HepG2 (cell line): ENCODE results near the gene RASGRF1. TPM values are rescaled to one million over a fixed set of nuclear protein-coding genes. Genes with fewer than 3 reads are reported as not detected.

Source experiments
- ARID4A ChIP-seq: sonication (generic); formaldehyde crosslinking; IDR thresholded peaks from 2 replicates; pipeline ENCODE4 v1.5.0; 2020; ENCODE audit warnings: mild to moderate bottlenecking, missing genetic modification reagents, borderline replicate concordance
- ATF5 ChIP-seq: sonication (generic); formaldehyde crosslinking; IDR thresholded peaks from 2 replicates; pipeline ENCODE4 v1.4.0; 2020; ENCODE audit warnings: mild to moderate bottlenecking, low read depth, missing genetic modification reagents
- ATF6 ChIP-seq: sonication (generic); formaldehyde crosslinking; conservative IDR thresholded peaks from 2 replicates; pipeline ENCODE4 v1.4.0; 2020; ENCODE audit warnings: missing genetic modification reagents
- CENPT ChIP-seq: sonication (generic); formaldehyde crosslinking; IDR thresholded peaks from 2 replicates; pipeline ENCODE4 v1.8.0; 2022; ENCODE audit warnings: low read depth, mild to moderate bottlenecking, moderate library complexity, missing genetic modification reagents
- FIP1L1 ChIP-seq: fragments of 200-400 bp; formaldehyde crosslinking; IDR thresholded peaks from 2 replicates; pipeline ENCODE4 v1.6.1; 2018; ENCODE audit warnings: low read depth, mild to moderate bottlenecking, low read length, moderate library complexity, borderline replicate concordance; ENCODE audit not compliant: insufficient read depth
- FOXP1 ChIP-seq, 2 experiments: fragments of 450-650 bp in 1 of 2; IDR thresholded peaks; 2 replicates each; pipeline ENCODE4 v1.6.1; 2017 to 2018; ENCODE audit warnings: antibody characterized with exemption in 1 of 2
- KLF11 ChIP-seq: IDR thresholded peaks from 2 replicates; pipeline ENCODE4 v1.6.1; 2016; ENCODE audit warnings: missing compliant biosample characterization
- KLF12 ChIP-seq: sonication (generic); formaldehyde crosslinking; IDR thresholded peaks from 2 replicates; pipeline ENCODE4 v1.4.0; 2020; ENCODE audit warnings: missing genetic modification reagents, borderline replicate concordance
- RAD21 ChIP-seq: fragments of 450-650 bp; formaldehyde crosslinking; IDR thresholded peaks from 2 replicates; pipeline ENCODE4 v1.5.0; 2020; ENCODE audit warnings: mild to moderate bottlenecking
- SMARCE1 ChIP-seq: fragments of 450-650 bp; IDR thresholded peaks from 2 replicates; pipeline ENCODE4 v1.6.1; 2017; ENCODE audit warnings: borderline replicate concordance
- ZFP36L2 ChIP-seq: sonication (generic); formaldehyde crosslinking; IDR thresholded peaks from 2 replicates; pipeline ENCODE4 v1.4.0; 2020; ENCODE audit warnings: missing genetic modification reagents
- ZHX1 ChIP-seq: sonication (generic); formaldehyde crosslinking; IDR thresholded peaks from 2 replicates; pipeline ENCODE4 v1.8.1; 2022; ENCODE audit warnings: low read depth, mild to moderate bottlenecking, missing genetic modification reagents
- ZNF225 ChIP-seq: sonication (generic); formaldehyde crosslinking; IDR thresholded peaks from 2 replicates; pipeline ENCODE4 v1.4.0; 2020; ENCODE audit warnings: mild to moderate bottlenecking, missing genetic modification reagents
- ZNF264 ChIP-seq: sonication (generic); formaldehyde crosslinking; IDR thresholded peaks from 2 replicates; pipeline ENCODE4 v1.4.0; 2020; ENCODE audit warnings: missing genetic modification reagents
- ZNF383 ChIP-seq: sonication (generic); formaldehyde crosslinking; IDR thresholded peaks from 2 replicates; pipeline ENCODE4 v1.4.0; 2020; ENCODE audit warnings: missing genetic modification reagents, mild to moderate bottlenecking, borderline replicate concordance
- ZNF496 ChIP-seq: sonication (generic); formaldehyde crosslinking; IDR thresholded peaks from 2 replicates; pipeline ENCODE4 v1.8.1; 2023; ENCODE audit warnings: mild to moderate bottlenecking, moderate library complexity, missing genetic modification reagents; ENCODE audit not compliant: insufficient replicate concordance
- ZSCAN20 ChIP-seq: sonication (generic); formaldehyde crosslinking; IDR thresholded peaks from 2 replicates; pipeline ENCODE4 v1.4.0; 2020; ENCODE audit warnings: missing genetic modification reagents, mild to moderate bottlenecking, borderline replicate concordance
- polyA plus RNA-seq, 8 experiments: library from polyadenylated mRNA; depleted of rRNA in 3 of 8; stranded (reverse) in 7 of 8; unstranded in 1 of 8; fragments of >200 nt; fragmentation: Illumina TruSeq in 4 of 8; extraction: Trizol in 4 of 8; gene quantifications; 2 replicates each; pipeline versions ENCODE4 v1.2.1 to v1.2.3, GENCODE V29; 2011 to 2016; ENCODE audit warnings: low read depth in 4 of 8, missing spikeins in 1 of 8, mixed read lengths in 1 of 8; ENCODE audit not compliant: insufficient read depth in 1 of 8
- total RNA-seq, 5 experiments: library from RNA; depleted of rRNA; stranded (reverse); fragments of >200 nt; fragmentation: Illumina TruSeq; extraction: Trizol; gene quantifications; 2 replicates each; pipeline ENCODE4 v1.2.3, GENCODE V29; 2016; ENCODE audit warnings: low read depth in 1 of 5
- TF ChIP-seq, protein P1 (sequence below): fragments of 450-650 bp; IDR thresholded peaks from 2 replicates; pipeline ENCODE4 v1.6.1; 2017

The RASGRF1 gene
- total and polyA plus RNA-seq, 2 of the 13 experiments (the other 11 are each of a cell fraction or from before 2014, with no cell fraction given) = 0.55 to 3.0 TPM

DNA sequence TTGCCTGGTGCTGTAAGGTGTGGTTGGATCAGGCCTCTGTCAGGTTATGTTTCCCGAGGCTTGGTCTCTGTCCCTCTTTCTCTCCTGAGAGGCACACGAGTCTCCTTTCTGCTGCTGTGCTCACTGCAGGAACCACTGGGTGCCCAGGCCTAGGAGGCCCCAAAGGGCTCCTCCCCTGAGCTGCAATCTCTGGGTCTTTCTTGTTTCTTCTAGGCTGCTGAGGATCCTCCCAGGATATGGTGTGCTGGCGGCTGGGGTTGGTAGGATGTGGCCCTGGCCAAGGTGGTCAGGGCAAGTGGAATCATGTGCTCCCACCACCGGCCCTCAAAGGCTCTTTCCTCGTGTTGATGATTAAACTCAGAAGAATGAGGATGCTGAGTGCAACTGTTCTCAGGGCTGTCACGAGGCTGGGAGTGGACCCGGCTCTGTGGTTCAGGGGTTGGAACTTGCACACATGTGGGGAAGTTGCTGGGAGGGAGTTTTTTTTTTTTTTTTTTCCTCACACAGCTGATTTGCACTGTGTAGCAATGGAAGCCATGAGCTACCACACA, 102.1 kb downstream of the RASGRF1 start (continued):
- TF ChIP-seq ATF6 (CRISPR knock-in tag) (no peak; the same call in 1 of the 2 replicates), ZFP36L2 (CRISPR knock-in tag) (no peak), KLF12 (CRISPR knock-in tag) (no peak), RAD21 (CRISPR knock-in tag) (peak; percentile 21; the same call in 1 of the 2 replicates), KLF11 (CRISPR knock-in tag) (0 out of 2 replicates have a peak, but pooled peaks have one; percentile 56), ARID4A (CRISPR knock-in tag) (peak; percentile 67; the same call in 1 of the 2 replicates), FOXP1 (IDR thresholded peaks at IDR 0.05) (no peak), FOXP1 (CRISPR knock-in tag; IDR thresholded peaks at IDR 0.05) (peak; percentile 46; the same call in 1 of the 2 replicates), ZNF496 (CRISPR knock-in tag) (no peak), ATF5 (CRISPR knock-in tag) (0 out of 2 replicates have a peak, but pooled peaks have one; percentile 63), FIP1L1 (no peak), ZNF225 (CRISPR knock-in tag) (0 out of 2 replicates have a peak, but pooled peaks have one; percentile 58), ZNF383 (no peak), ZSCAN20 (CRISPR knock-in tag) (no peak; the same call in 1 of the 2 replicates), SMARCE1 (no peak), ZHX1 (0 out of 2 replicates have a peak, but pooled peaks have one; percentile 75), ZNF264 (CRISPR knock-in tag) (0 out of 2 replicates have a peak, but pooled peaks have one; percentile 77), CENPT (CRISPR knock-in tag) (no peak)
- TF ChIP-seq, protein P1, sequence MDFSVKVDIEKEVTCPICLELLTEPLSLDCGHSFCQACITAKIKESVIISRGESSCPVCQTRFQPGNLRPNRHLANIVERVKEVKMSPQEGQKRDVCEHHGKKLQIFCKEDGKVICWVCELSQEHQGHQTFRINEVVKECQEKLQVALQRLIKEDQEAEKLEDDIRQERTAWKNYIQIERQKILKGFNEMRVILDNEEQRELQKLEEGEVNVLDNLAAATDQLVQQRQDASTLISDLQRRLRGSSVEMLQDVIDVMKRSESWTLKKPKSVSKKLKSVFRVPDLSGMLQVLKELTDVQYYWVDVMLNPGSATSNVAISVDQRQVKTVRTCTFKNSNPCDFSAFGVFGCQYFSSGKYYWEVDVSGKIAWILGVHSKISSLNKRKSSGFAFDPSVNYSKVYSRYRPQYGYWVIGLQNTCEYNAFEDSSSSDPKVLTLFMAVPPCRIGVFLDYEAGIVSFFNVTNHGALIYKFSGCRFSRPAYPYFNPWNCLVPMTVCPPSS = no peak
